GM12873 (cell line): ENCODE measurements around the gene PAQR3.

Experiments used
- TF ChIP-seq, protein P1 (sequence below): IDR thresholded peaks from 2 replicates; pipeline ENCODE4 v1.5.1; 2012; ENCODE audit warnings: low read depth, mild to moderate bottlenecking, moderate library complexity, low read length, control low read depth; ENCODE audit not compliant: insufficient read depth; ENCODE audit errors: missing control alignments

Gene PAQR3, protein sequence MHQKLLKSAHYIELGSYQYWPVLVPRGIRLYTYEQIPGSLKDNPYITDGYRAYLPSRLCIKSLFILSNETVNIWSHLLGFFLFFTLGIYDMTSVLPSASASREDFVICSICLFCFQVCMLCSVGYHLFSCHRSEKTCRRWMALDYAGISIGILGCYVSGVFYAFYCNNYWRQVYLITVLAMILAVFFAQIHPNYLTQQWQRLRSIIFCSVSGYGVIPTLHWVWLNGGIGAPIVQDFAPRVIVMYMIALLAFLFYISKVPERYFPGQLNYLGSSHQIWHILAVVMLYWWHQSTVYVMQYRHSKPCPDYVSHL

DNA sequence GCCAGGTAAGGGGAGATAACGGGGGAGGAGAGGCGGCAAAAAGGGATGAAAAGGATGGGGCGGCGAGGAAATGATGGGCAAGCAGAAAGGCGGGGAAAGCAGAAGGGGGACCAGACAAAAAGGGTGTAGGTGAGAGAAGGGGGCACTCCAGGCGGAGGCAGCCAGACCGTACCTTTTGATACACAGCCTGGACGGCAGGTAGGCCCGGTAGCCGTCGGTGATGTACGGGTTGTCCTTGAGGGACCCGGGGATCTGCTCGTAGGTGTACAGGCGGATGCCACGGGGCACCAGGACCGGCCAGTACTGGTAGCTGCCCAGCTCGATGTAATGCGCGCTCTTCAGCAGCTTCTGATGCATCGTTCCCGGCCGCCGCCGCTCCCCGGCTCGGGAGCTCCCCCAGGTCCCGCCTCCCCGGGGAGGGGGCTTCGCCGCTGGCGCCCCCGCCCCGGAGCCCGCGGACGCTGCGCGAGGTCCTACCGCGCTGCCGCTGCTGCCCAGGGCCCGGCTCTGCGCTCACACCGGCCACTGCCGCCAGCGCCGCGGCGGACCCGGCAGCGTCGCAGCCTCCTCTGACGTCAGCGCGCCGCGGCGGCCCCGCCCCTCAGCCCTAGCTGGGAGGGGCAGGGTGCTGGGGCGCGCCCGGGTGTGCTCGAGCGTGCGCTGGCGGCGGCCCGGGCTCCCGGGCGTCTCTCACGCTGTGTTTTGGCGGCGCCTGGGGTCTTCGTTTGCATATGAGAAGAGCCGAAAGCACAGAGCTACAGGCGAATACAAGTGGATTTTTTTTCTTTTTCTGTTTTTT is at the start of gene PAQR3:
Gene PAQR3 (minus strand): TSS at position 571 of the 799 bp plus-strand sequence. CDS start 214 bp downstream, at position 357.
- TF ChIP-seq, protein P1, sequence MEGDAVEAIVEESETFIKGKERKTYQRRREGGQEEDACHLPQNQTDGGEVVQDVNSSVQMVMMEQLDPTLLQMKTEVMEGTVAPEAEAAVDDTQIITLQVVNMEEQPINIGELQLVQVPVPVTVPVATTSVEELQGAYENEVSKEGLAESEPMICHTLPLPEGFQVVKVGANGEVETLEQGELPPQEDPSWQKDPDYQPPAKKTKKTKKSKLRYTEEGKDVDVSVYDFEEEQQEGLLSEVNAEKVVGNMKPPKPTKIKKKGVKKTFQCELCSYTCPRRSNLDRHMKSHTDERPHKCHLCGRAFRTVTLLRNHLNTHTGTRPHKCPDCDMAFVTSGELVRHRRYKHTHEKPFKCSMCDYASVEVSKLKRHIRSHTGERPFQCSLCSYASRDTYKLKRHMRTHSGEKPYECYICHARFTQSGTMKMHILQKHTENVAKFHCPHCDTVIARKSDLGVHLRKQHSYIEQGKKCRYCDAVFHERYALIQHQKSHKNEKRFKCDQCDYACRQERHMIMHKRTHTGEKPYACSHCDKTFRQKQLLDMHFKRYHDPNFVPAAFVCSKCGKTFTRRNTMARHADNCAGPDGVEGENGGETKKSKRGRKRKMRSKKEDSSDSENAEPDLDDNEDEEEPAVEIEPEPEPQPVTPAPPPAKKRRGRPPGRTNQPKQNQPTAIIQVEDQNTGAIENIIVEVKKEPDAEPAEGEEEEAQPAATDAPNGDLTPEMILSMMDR: no peak

DNA sequence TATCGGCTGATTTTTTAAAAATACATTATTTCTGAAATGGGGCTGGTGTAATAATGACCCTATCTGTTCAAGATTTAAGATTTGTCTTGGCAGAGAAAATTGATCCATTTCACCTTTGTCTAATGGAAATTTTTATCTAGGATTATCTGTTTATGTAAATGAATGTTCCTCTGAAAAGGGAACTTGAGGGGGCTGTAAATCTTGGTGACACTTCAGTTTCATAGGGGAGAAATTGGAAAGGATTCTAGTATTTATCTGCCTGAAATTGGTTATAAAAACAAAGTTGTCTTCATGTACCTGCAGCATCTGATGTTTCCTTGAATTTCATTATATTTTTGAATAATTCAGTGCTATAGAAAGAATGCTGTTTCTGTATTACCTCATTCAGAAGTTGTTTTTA is 48.4 kb upstream of the PAQR3 start:
- TF ChIP-seq, protein P1: no peak

DNA sequence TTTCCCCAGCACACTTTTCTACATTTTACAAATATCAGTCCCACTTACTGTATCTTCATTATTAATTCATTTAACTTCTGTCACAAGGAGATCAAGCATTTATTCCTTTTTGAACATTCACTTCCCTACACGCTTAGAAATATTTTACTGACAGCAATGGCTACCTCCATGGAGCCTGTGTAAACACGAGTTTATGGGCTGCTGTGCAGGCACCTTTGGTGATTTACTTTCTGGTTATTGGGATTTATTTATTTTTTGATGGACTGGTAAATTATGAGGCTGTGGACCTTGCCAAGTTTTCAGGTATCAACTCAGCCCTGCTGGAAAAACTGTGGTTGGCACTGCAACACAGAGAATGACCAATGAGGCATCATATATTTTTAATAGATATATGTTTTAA is 45.4 kb upstream of the PAQR3 start:
- TF ChIP-seq, protein P1: no peak

DNA sequence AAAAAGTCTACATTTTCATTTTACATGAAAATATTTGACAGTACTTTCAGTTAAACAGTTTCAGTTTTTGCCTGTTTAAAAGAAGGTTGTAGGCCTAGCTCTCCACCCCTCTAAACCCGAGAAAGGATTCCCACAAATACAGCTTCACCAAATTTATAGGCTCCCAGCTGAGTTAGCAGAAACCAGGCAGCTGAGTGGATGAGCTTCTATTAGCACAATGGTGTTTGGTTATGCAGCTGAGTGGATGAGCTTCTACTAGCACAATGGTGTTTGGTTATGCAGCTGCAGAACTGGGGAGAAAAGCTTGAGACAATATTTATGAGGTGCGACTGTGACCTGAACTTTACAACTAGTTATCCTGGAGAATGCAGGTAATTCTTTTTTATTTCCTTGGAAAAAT is 36.6 kb upstream of the PAQR3 start:
- TF ChIP-seq, protein P1: no peak

DNA sequence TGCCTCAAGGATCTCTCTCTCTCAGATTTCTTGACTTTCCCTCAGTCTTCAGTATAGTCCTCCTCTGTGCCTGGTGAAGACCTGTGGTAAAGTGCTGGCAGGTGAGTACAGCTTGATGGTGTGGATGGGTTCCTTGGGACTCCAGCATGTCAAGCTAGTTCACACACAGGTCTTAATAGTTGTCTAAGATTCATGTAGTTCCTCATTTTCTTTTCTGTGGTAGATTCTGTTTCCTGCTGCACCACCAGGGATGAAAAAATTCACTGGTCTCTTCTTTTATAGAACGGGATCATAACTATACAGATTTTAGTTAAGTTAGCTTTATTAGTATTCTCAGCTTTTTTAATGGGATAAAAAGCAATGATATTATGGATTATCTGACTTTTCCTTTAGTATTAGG is 32.5 kb upstream of the PAQR3 start:
- TF ChIP-seq, protein P1: no peak

DNA sequence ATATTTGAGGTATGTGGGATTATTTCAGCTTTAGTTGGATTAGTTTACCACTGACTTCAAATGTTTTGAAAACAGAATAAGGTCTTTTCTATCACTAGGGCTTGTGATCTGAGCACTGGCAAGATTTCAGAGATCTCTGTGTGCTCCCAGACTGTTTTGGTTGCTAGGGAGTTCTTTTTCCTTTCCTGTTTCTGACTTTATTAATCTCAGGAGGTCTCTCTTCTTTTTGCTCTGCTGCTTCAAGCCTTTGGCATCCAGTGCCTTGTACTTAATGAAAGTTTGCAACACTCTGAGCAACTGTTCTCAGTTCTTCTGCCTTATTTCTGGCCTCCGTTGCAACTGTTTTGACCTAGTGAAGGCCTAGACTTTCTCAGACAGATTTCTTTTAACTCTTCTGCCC is 32.1 kb upstream of the PAQR3 start:
- TF ChIP-seq, protein P1: no peak

DNA sequence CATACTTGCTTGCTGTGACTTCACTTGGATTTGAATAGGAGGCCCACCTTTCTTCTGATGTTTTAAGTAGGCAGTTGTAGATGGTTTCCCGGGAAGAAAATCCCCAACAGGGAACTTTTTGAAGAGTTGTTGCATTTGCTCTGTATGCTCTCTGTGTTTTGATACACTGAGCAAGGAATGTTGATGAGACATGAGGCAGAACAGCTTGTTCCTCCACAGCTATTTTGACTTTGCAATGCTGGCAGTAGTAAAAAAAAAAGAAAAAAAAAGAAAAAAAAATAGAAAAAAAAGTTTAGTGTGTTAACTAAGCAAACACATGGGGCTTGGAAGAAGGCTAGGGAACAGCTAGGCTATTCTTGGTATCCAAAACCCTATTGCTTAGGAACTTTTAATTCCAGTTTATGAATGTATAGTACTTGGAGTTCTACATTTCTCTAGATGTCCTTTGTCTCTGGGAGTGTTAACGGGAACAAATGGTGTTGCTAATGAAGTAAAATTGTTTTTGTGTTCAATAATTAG is 23.4 kb upstream of the PAQR3 start:
- TF ChIP-seq, protein P1: no peak
